Activated naive CD4-positive, alpha-beta T cell treated with anti-CD3 and anti-CD28 coated beads, Interleukin-2, amount 50 U/mL, for 72 hours (primary cell): ENCODE data around the gene RGS6. TPM values are rescaled to one million over a fixed set of nuclear protein-coding genes. Genes with fewer than 3 reads are reported as not detected.
"Not testable (repeated sequence)": the region's sequence is repeated elsewhere in the genome, so short reads cannot be mapped to it uniquely, and the experiment has no call there.

Experiments used
- ATAC-seq, 2 donors: fragments of 150-1000 bp; cut with Tn5 transposase; 2 replicates each; pipeline ENCODE4 v1.10.0; 2021; ENCODE audit warnings: mild to moderate bottlenecking in 2 of 2, moderate library complexity in 2 of 2
- DNase-seq, 2 donors: peaks; one replicate each; pipeline ENCODE4 v3.0.0; 2021 to 2022; ENCODE audit warnings: low spot score in 2 of 2
- H3K27ac Mint-ChIP-seq, 2 donors: one replicate each; pipeline ENCODE4 v1.8.0; 2022; ENCODE audit warnings: mild to moderate bottlenecking in 2 of 2, mixed read lengths in 2 of 2
- H3K36me3 Mint-ChIP-seq, 2 donors: one replicate each; pipeline ENCODE4 v1.8.0; 2022; ENCODE audit warnings: mixed read lengths in 2 of 2
- H3K9me3 Mint-ChIP-seq, 2 donors: one replicate each; pipeline ENCODE4 v1.8.0; 2022; ENCODE audit warnings: mixed read lengths in 2 of 2
- total RNA-seq, 2 donors: library from RNA; stranded (reverse); gene quantifications; one replicate each; pipeline ENCODE4 v1.2.3, GENCODE V29; 2022

Gene RGS6
- total RNA-seq, 2 donors from 2014 or later: 0.61 to 0.64 TPM

GRCh38 chr14:71938273-71938672, 6.0 kb downstream of the RGS6 start:
- DNase-seq, H3K27ac Mint-ChIP-seq, H3K9me3 Mint-ChIP-seq, H3K36me3 Mint-ChIP-seq, ATAC-seq: not testable (repeated sequence)

DNA sequence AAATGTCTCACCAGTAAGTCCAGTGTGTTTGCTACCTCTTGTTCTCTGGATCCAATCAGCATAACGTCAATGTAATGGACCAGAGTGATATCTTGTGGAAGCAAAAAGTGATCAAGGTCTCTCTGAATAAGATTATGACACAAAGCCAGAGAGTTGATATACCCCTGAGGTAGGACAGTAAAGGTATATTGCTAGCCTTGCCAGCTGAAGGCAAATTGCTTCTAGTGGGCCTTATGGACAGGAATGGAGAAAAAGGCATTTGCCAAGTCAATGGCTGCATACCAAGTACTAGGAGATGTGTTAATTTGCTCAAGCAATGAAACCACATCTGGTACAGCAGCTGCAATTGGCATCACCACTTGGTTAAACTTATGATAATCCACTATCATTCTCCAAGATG, 7.1 kb downstream of the RGS6 start:
- H3K27ac Mint-ChIP-seq, H3K9me3 Mint-ChIP-seq, ATAC-seq, DNase-seq, H3K36me3 Mint-ChIP-seq: not testable (repeated sequence)

- not testable (repeated sequence) for H3K27ac Mint-ChIP-seq, H3K36me3 Mint-ChIP-seq, ATAC-seq, DNase-seq, H3K9me3 Mint-ChIP-seq
Measured at GRCh38 chr14:71940500-71940899, 8.3 kb downstream of the RGS6 start.

GRCh38 chr14:71941616-71942015, 9.4 kb downstream of the RGS6 start:
- DNase-seq, H3K9me3 Mint-ChIP-seq, H3K27ac Mint-ChIP-seq, ATAC-seq, H3K36me3 Mint-ChIP-seq: not testable (repeated sequence)

DNA sequence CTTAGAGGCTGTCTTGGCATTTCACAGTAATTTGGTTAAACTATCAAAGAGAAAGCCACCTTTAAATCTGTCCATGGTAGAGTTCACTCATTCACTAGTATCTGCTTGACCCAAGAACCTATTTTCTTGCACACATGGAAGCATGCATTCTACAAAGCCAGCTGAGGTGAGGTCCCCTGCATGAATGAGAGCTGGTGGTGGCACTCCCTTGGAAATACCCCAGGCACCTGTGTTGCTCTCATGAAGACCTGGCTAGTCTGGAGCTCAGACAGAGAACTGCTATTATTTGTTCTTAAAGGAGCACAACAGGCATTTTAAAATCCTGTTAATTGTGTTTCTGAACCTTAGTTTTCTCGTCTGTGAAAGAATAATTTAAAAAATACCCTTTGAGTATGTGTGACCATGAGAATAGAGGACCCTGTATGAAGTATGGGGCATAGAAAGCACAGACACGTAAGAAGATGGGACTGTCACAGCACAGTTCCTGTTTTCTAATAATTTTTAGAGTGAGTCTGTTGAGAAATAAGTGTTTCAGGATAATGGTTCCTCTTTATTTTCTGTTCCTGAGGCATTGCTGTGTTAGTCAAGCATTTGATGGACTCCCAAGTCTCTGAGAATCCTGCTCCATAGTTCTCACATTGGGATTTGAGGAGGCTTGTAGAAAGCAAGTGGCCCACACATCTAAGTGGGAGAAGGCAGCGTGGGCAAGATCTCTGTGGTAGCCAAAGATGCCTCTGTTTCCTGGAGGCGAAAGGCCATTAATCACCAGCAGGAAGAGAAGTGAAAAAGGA, 10.9 kb downstream of the RGS6 start:
- Mint-ChIP-seq H3K36me3 (no peaks in the 10 kb centered on the region), H3K27ac (no peak overlapping the region)
- no peak for ATAC-seq

GRCh38 chr14:71943695-71944018, 11.4 kb downstream of the RGS6 start:
- no peak for ATAC-seq
- Mint-ChIP-seq H3K27ac (no peak overlapping the region), H3K36me3 (no peaks in the 10 kb centered on the region), H3K9me3 (peaks cover 0 to 5% of the 10 kb centered on the region in 2 donors)
- no peak for DNase-seq

More for the DNA sequence above, 10.9 kb downstream of the RGS6 start:
- H3K9me3 Mint-ChIP-seq: peaks cover 0 to 5% of the 10 kb centered on the region in 2 donors
- no peak for DNase-seq

GRCh38 chr14:71947947-71948500, 15.8 kb downstream of the RGS6 start:
- ATAC-seq (no peak), DNase-seq (no peak)
- no peak overlapping the region for H3K27ac Mint-ChIP-seq

GRCh38 chr14:71952381-71953363, 20.4 kb downstream of the RGS6 start:
- DNase-seq (no peak), ATAC-seq (no peak)
- H3K9me3 Mint-ChIP-seq: peaks cover 4 to 6% of the 10 kb centered on the region in 2 donors
- no peaks in the 10 kb centered on the region for H3K36me3 Mint-ChIP-seq
- H3K27ac Mint-ChIP-seq: no peak overlapping the region

More at GRCh38 chr14:71947947-71948500, 15.8 kb downstream of the RGS6 start:
- peaks cover 0 to 6% of the 10 kb centered on the region in 2 donors for H3K9me3 Mint-ChIP-seq
- H3K36me3 Mint-ChIP-seq: no peaks in the 10 kb centered on the region

GRCh38 chr14:71956920-71957563, 24.8 kb downstream of the RGS6 start:
- DNase-seq (no peak), ATAC-seq (no peak)
- Mint-ChIP-seq H3K36me3 (no peaks in the 10 kb centered on the region), H3K27ac (no peak overlapping the region), H3K9me3 (peaks cover 0 to 4% of the 10 kb centered on the region in 2 donors)

DNA sequence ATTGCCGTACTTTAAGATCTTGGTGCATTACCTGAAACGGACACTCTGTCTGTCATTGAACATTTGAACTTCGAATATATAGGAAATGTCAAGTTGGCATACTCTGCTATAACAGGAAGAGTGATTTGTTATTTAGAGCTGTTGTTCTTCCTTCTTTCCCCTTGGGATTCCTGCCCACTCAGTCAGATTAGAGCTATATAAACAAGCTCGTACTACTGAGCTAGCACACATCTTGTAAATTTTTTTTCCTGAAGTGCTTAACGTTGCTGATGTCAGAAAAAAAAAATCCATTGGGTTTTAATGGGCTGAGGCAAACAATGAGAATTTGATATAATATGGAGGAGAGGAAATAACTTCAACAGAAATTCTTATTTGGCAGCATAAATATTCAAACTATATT, 26.8 kb downstream of the RGS6 start:
- Mint-ChIP-seq H3K27ac (no peak overlapping the region), H3K36me3 (no peaks in the 10 kb centered on the region), H3K9me3 (peaks cover 0 to 4% of the 10 kb centered on the region in 2 donors)
- DNase-seq (no peak), ATAC-seq (no peak)

GRCh38 chr14:71960494-71961353, 28.5 kb downstream of the RGS6 start:
- DNase-seq (no peak), ATAC-seq (no peak)
- H3K27ac Mint-ChIP-seq: no peak overlapping the region
- peaks cover 0 to 4% of the 10 kb centered on the region in 2 donors for H3K9me3 Mint-ChIP-seq
- H3K36me3 Mint-ChIP-seq: no peaks in the 10 kb centered on the region

DNA sequence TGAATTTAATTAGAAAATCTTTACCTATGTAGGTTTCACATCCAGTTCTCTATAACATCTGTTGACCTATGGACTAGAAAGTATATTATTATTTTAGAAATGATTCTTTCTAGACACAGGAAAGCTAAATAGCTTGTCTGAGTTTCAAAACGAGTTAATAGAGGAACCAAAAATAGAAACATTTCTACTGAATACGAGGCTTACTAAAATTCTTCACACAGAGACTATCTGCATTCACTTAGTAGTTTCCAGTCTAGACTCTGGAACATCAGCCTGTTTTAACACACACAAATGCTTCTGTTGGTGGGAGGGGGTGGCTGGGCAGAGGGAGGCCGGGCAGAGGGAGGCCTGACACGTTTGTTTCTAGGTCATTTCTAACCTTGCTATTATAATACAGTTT, 29.7 kb downstream of the RGS6 start:
- no peak for ATAC-seq
- Mint-ChIP-seq H3K27ac (no peak overlapping the region), H3K9me3 (peaks cover 0 to 1% of the 10 kb centered on the region in 2 donors), H3K36me3 (no peaks in the 10 kb centered on the region)
- DNase-seq: no peak

- no peak overlapping the region for H3K27ac Mint-ChIP-seq
- DNase-seq (no peak), ATAC-seq (no peak)
- H3K36me3 Mint-ChIP-seq: no peaks in the 10 kb centered on the region
- H3K9me3 Mint-ChIP-seq: peaks cover 5% of the 10 kb centered on the region in 2 donors
Measured at GRCh38 chr14:71964716-71965115, 32.5 kb downstream of the RGS6 start.

GRCh38 chr14:71966528-71966927, 34.3 kb downstream of the RGS6 start:
- peaks cover 5 to 14% of the 10 kb centered on the region in 2 donors for H3K9me3 Mint-ChIP-seq
- no peak overlapping the region for H3K27ac Mint-ChIP-seq
- DNase-seq (no peak), ATAC-seq (peak in 1 of 2 donors; percentile 58)
- no peaks in the 10 kb centered on the region for H3K36me3 Mint-ChIP-seq

DNA sequence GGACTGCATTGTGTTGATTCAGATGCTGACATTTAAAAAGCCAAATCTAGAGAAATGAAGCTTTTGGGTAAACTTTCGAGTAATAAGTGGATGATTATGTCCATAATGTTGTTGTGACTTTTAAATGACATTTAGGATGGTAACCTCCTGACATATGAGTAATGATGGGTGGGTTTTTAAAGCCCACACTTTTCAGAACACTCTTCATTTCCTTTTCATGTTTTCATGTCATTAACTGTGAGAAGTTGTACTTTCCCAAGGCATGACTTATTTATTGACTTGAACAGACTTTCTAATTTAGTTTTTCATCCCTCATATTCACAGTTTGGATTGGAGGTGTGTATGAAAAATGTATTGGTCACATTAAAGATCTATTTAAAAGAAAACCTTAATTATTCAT, 35.5 kb downstream of the RGS6 start:
- Mint-ChIP-seq H3K9me3 (peaks cover 9 to 15% of the 10 kb centered on the region in 2 donors), H3K27ac (peak overlapping the region in 1 of 2 donors; percentile 77), H3K36me3 (no peaks in the 10 kb centered on the region)
- ATAC-seq (peak; percentile 28 to 91), DNase-seq (no peak)

DNA sequence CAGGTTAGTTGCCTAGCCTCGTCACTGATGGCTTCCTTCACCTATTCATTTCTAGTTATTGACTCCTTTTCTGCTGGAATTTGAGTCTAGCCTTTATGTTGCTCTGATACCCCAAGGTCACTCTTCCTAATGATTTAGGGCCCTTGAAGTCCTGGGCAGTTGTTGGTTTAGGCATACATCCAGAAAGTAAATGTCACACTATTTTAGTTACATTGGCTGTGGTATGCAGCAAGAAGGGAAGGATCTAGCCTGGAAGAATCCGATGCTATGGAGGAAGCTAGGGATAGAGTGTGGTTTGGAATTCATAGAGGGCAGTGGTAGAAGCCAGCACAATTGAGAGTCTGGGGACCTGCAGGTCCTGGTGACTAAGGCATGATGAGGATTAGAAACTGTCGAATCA, 38.0 kb downstream of the RGS6 start:
- ATAC-seq (no peak), DNase-seq (no peak)
- H3K27ac Mint-ChIP-seq: no peak overlapping the region
- H3K9me3 Mint-ChIP-seq: peaks cover 9 to 15% of the 10 kb centered on the region in 2 donors
- no peaks in the 10 kb centered on the region for H3K36me3 Mint-ChIP-seq
